K562 (cell line): ENCODE measurements around the gene KRTAP5-5. TPM values are rescaled to one million over a fixed set of nuclear protein-coding genes. Genes with fewer than 3 reads are reported as not detected.

Source experiments
- ATAC-seq: fragments of 200-7000 bp; cut with Tn5 transposase; 3 replicates; pipeline ENCODE4 v1.9.1; 2020; ENCODE audit warnings: moderate library complexity
- BruUV-seq: library from RNA; stranded (reverse); fragments of 400-500 nt; replicated peaks from 2 replicates; lab custom pipeline; 2021; lab: Mats Ljungman, UMichigan
- CTCF ChIA-PET: fragments of 300-600 bp; formaldehyde crosslinking; extraction: SDS; loops from one replicate; lab custom pipeline; 2021; ENCODE audit warnings: low intra/inter-chr PET ratio; lab: Yijun Ruan, JAX
- POLR2A ChIA-PET: fragments of 300-600, 350-650 bp; sonication (Branson Sonifier 250); formaldehyde crosslinking; extraction: SDS; loops from one replicate; lab custom pipeline; 2021; ENCODE audit warnings: antibody characterized with exemption, inconsistent platforms; lab: Yijun Ruan, JAX
- DNase-seq, 4 experiments: peaks; one replicate each; pipeline versions ENCODE4 v3.0.0 to v3.0.0-alpha.2; 2011 to 2018; ENCODE audit warnings: low spot score in 3 of 4, mixed read lengths in 3 of 4; ENCODE audit errors: extremely low read depth in 1 of 4
- FAIRE-seq: peaks from 2 replicates; lab custom pipeline; 2011; peaks lifted over from hg19 to GRCh38; lab: Jason Lieb, UNC
- H2AFZ ChIP-seq: 2 replicates; pipeline ENCODE4 v1.6.0; 2011; ENCODE audit warnings: low read depth, low read length, control low read depth, inconsistent platforms
- H3K27ac ChIP-seq: fragments of 200-600 bp; 3 replicates; pipeline ENCODE4 v1.8.0; 2011; ENCODE audit warnings: low read depth, mild to moderate bottlenecking, control low read depth, inconsistent platforms, low read length, moderate library complexity, mixed read lengths; ENCODE audit errors: extremely low read depth
- H3K27me3 ChIP-seq, 2 experiments: fragments of 300-600 bp in 1 of 2; 2 replicates in 1 of 2; 3 replicates in 1 of 2; pipeline versions ENCODE4 v1.6.0 to v1.8.0; 2011; ENCODE audit warnings: inconsistent platforms in 2 of 2, low read length in 2 of 2, mild to moderate bottlenecking in 1 of 2, mixed read lengths in 1 of 2, moderate library complexity in 1 of 2; ENCODE audit not compliant: control insufficient read depth in 2 of 2, insufficient read depth in 2 of 2
- H3K36me3 ChIP-seq: fragments of 300-600 bp; 3 replicates; pipeline ENCODE4 v1.8.0; 2011; ENCODE audit warnings: mild to moderate bottlenecking, low read length, inconsistent platforms; ENCODE audit not compliant: control insufficient read depth, insufficient read depth
- H3K4me1 ChIP-seq, 2 experiments: fragments of 200-600 bp in 1 of 2; replicated peaks in 1 of 2; 2 replicates in 1 of 2; 3 replicates in 1 of 2; pipeline versions ENCODE4 v1.5.1 to v1.8.0; 2011; ENCODE audit warnings: inconsistent platforms in 2 of 2, low read length in 2 of 2, mild to moderate bottlenecking in 1 of 2, mixed read lengths in 1 of 2, moderate library complexity in 1 of 2; ENCODE audit not compliant: control insufficient read depth in 2 of 2, insufficient read depth in 2 of 2
- H3K4me2 ChIP-seq: 2 replicates; pipeline ENCODE4 v1.6.1; 2011; ENCODE audit warnings: low read length, control low read depth, inconsistent platforms, mixed read lengths; ENCODE audit not compliant: insufficient read depth
- H3K4me3 ChIP-seq: fragments of 200-600 bp; sonication (generic), shearing (Covaris generic); 2 replicates; pipeline ENCODE4 v1.5.1; 2016; ENCODE audit warnings: control low read depth, inconsistent platforms
- H3K79me2 ChIP-seq: fragments of 200-600 bp; 3 replicates; pipeline ENCODE4 v1.8.0; 2011; ENCODE audit warnings: low read length, inconsistent platforms; ENCODE audit not compliant: control insufficient read depth, insufficient read depth
- H3K9ac ChIP-seq, 2 experiments: 2 replicates each; pipeline versions ENCODE4 v1.6.0 to v1.6.1; 2011; ENCODE audit warnings: low read depth in 2 of 2, low read length in 2 of 2, control low read depth in 1 of 2, inconsistent platforms in 1 of 2, mild to moderate bottlenecking in 1 of 2, mixed read lengths in 1 of 2; ENCODE audit not compliant: insufficient read depth in 1 of 2
- H3K9me1 ChIP-seq: one replicate; pipeline ENCODE4 v1.6.0; 2011; ENCODE audit warnings: inconsistent platforms, mild to moderate bottlenecking, low read length, moderate library complexity; ENCODE audit not compliant: control insufficient read depth, insufficient read depth
- H3K9me3 ChIP-seq: replicated peaks from 2 replicates; pipeline ENCODE4 v1.5.1; 2011; ENCODE audit warnings: low read depth, low read length, inconsistent platforms; ENCODE audit not compliant: control insufficient read depth, insufficient read depth
- H4K20me1 ChIP-seq: replicated peaks from 2 replicates; pipeline ENCODE4 v1.6.1; 2011; ENCODE audit warnings: low read length, inconsistent platforms, mixed read lengths; ENCODE audit not compliant: control insufficient read depth, insufficient read depth
- CGGBP1 ChIP-seq: fragments of 250-450 bp; sonication (Bioruptor Pico); IDR thresholded peaks from 2 replicates; pipeline ENCODE4 v1.9.0; 2021; ENCODE audit warnings: mild to moderate bottlenecking
- CREM ChIP-seq: IDR thresholded peaks from 2 replicates; pipeline ENCODE4 v1.6.1; 2014; ENCODE audit warnings: antibody characterized with exemption, low read depth
- E2F1 ChIP-seq: sonication (generic); formaldehyde crosslinking; IDR thresholded peaks from 2 replicates; pipeline ENCODE4 v1.8.1; 2023; ENCODE audit warnings: mild to moderate bottlenecking, missing genetic modification reagents, moderate library complexity
- E2F3 ChIP-seq: fragments of 250-450 bp; sonication (Bioruptor Pico); IDR thresholded peaks from 2 replicates; pipeline ENCODE4 v1.4.0; 2020; ENCODE audit warnings: mild to moderate bottlenecking
- EGR1 ChIP-seq: fragments of 450-650 bp; conservative IDR thresholded peaks from 2 replicates; pipeline ENCODE4 v1.6.1; 2017; ENCODE audit warnings: mild to moderate bottlenecking
- ESRRA ChIP-seq: fragments of 450-650 bp; IDR thresholded peaks from 2 replicates; pipeline ENCODE4 v1.6.1; 2014; ENCODE audit warnings: low read depth, mild to moderate bottlenecking, moderate library complexity, borderline replicate concordance
- HNRNPH1 ChIP-seq: fragments of 200-400 bp; formaldehyde crosslinking; optimal IDR thresholded peaks from 2 replicates; pipeline ENCODE3; 2017; ENCODE audit warnings: low read depth, mild to moderate bottlenecking, low read length, moderate library complexity
- MTA2 ChIP-seq: fragments of 450-650 bp; IDR thresholded peaks from 2 replicates; pipeline ENCODE4 v1.6.1; 2016; ENCODE audit warnings: low read depth
- NFE2L1 ChIP-seq: fragments of 450-650 bp; IDR thresholded peaks from 2 replicates; pipeline ENCODE4 v1.6.1; 2016; ENCODE audit warnings: missing genetic modification characterization, low read depth, mild to moderate bottlenecking, missing compliant biosample characterization, moderate library complexity, borderline replicate concordance
- NFYB ChIP-seq: IDR thresholded peaks from 2 replicates; pipeline ENCODE4 v1.6.1; 2011; ENCODE audit warnings: mild to moderate bottlenecking, moderate library complexity; ENCODE audit not compliant: insufficient read length; ENCODE audit errors: extremely low read depth
- PYGO2 ChIP-seq: fragments of 450-650 bp; IDR thresholded peaks from 2 replicates; pipeline ENCODE4 v1.6.1; 2016; ENCODE audit warnings: mild to moderate bottlenecking, missing genetic modification characterization, moderate library complexity, missing compliant biosample characterization
- STAT6 ChIP-seq: sonication (generic); formaldehyde crosslinking; IDR thresholded peaks from 2 replicates; pipeline ENCODE4 v1.8.1; 2023; ENCODE audit warnings: mild to moderate bottlenecking, missing genetic modification reagents
- TFAP4 ChIP-seq: sonication (generic); formaldehyde crosslinking; IDR thresholded peaks from 2 replicates; pipeline ENCODE4 v1.8.0; 2022; ENCODE audit warnings: missing genetic modification reagents, mild to moderate bottlenecking, moderate library complexity, borderline replicate concordance
- ZNF282 ChIP-seq: sonication (generic); formaldehyde crosslinking; IDR thresholded peaks from 2 replicates; pipeline ENCODE4 v1.8.1; 2023; ENCODE audit warnings: missing genetic modification reagents
- ZNF384 ChIP-seq: IDR thresholded peaks from 2 replicates; pipeline ENCODE4 v1.6.1; 2012; ENCODE audit warnings: low read depth, low read length, improper control_type of control experiment
- WGBS: fragments of 100-300 bp; shearing (Covaris generic); methylation state at CpG from one replicate; pipeline ENCODE4 v1.1.6; 2016; ENCODE audit warnings: low coverage, mixed read lengths; ENCODE audit not compliant: insufficient coverage; ENCODE audit errors: missing lambda C conversion rate; 5-methylcytosine and 5-hydroxymethylcytosine counted together
- in situ Hi-C: fragments of 300-500 bp; cut with MboI; formaldehyde crosslinking; loops from 4 replicates; pipeline ENCODE4 v1.15.0; 2018; ENCODE audit warnings: inconsistent platforms, mixed read lengths
- intact Hi-C: fragments of 100-400 bp; cut with micrococcal nuclease; formaldehyde crosslinking; loops from 2 replicates; pipeline ENCODE4 v1.14.2; 2022
- polyA plus RNA-seq, 8 experiments: library from polyadenylated mRNA; depleted of rRNA in 4 of 8; stranded (reverse) in 5 of 8; unstranded in 3 of 8; fragments of >200 nt; fragmentation: Nextera tagmentation in 2 of 8; fragmentation: Illumina TruSeq in 1 of 8; extraction: Ambion mirVana in 2 of 8; extraction: Trizol in 1 of 8; gene quantifications; 2 replicates each; pipeline versions ENCODE4 v1.2.1 to v1.2.3, GENCODE V29; 2011 to 2014; ENCODE audit warnings: inconsistent platforms in 1 of 8, missing spikeins in 1 of 8
- total RNA-seq, 7 experiments: library from RNA; depleted of rRNA in 6 of 7; stranded (reverse); fragments of >200 nt in 6 of 7; fragmentation: Illumina TruSeq in 2 of 7; extraction: Trizol in 2 of 7; gene quantifications; 2 replicates each; pipeline versions ENCODE4 v1.2.1 to v1.2.3, GENCODE V29; 2011 to 2021; ENCODE audit warnings: low replicate concordance in 1 of 7
- TF ChIP-seq, protein P1 (sequence below): fragments of 250-450 bp; sonication (Bioruptor Pico); IDR thresholded peaks from 2 replicates; pipeline ENCODE4 v1.8.0; 2021; ENCODE audit warnings: mild to moderate bottlenecking, moderate library complexity

The KRTAP5-5 gene
- total and polyA plus RNA-seq, 9 of the 15 experiments (the other 6 are each of a cell fraction or from before 2014, with no cell fraction given): not detected

DNA sequence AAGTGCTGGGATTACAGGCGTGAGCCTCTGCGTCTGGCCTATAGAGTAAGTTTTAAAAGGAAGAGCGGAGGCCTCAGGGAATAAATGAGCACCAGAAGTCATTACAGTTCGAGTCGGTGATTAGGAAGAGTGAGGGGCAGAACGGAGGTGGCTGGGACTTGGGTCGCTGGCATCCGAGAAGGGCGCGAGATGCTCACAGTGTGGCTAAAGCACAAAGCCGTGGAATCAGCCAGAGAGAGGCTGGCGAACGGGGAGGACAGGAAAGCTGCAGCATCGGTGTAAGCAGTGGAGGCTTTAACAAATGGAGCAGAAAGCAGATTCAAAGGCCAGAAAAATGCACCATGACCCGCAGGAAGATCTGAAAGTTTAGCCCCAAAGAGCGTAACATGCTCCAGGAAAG is 5.0 kb upstream of the KRTAP5-5 start (continued):
- no peak for TF ChIP-seq HNRNPH1
- TF ChIP-seq TFAP4 (CRISPR knock-in tag): no peak

DNA sequence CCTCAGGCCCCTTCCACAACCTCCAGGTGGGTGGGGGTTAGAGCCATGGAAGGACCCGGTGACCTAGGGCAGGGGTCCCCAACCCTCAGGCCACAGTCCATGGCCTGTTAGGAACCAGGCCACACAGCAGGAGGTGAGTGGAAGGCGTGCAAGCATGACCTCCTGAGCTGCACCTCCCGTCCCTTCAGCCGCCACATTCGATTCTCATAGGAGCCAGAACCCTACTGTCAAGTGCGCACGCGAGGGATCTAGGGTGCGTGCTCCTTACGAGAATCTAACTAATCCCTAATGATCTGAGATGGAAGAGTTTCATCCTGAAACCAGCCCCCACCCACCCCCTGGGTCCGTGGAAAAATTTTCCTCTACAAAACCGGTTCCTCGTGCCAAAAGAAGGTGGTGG is 4.0 kb upstream of the KRTAP5-5 start:
- 0% methylated on average over 13 of the region's 13 CpGs for WGBS
- no peak overlapping the region for H3K4me3 ChIP-seq
- H2AFZ ChIP-seq: no peak overlapping the region
- intact Hi-C loops: no loop called here
- CTCF ChIA-PET: no interaction called here
- H3K4me1 ChIP-seq: peaks cover 0 to 5% of the 10 kb centered on the region in 2 experiments; a peak in 1 of 5 replicates
- no peak overlapping the region for H3K27ac ChIP-seq
- ATAC-seq (no peak), FAIRE-seq (no peak), DNase-seq (no peak)
- no peak overlapping the region for H3K4me2 ChIP-seq
- no TSS peak for BruUV-seq
- peaks cover 25 to 64% of the 10 kb centered on the region in 2 experiments for H3K27me3 ChIP-seq
- peaks cover under 1% of the 10 kb centered on the region; the same call in 1 of the 2 replicates for H4K20me1 ChIP-seq
- no peaks in the 10 kb centered on the region for H3K79me2 ChIP-seq
- in situ Hi-C loops: loop anchor here (5.0 kb wide), 1 partner anchor 33 kb away; no protein-coding TSS in a partner anchor
- H3K9me3 ChIP-seq: no peaks in the 10 kb centered on the region
- H3K9ac ChIP-seq: no peak overlapping the region
- POLR2A ChIA-PET: no interaction called here
- H3K9me1 ChIP-seq: peaks cover 4% of the 10 kb centered on the region
- H3K36me3 ChIP-seq: no peaks in the 10 kb centered on the region
- TF ChIP-seq EGR1 (no peak), NFYB (no peak), MTA2 (no peak), E2F1 (CRISPR knock-in tag) (no peak), ZNF384 (no peak), NFE2L1 (tag) (no peak), ESRRA (no peak), ZNF282 (CRISPR knock-in tag) (no peak), E2F3 (CRISPR knock-in tag) (no peak), CGGBP1 (CRISPR knock-in tag) (no peak), CREM (no peak), PYGO2 (no peak), STAT6 (no peak)
- TF ChIP-seq, protein P1, sequence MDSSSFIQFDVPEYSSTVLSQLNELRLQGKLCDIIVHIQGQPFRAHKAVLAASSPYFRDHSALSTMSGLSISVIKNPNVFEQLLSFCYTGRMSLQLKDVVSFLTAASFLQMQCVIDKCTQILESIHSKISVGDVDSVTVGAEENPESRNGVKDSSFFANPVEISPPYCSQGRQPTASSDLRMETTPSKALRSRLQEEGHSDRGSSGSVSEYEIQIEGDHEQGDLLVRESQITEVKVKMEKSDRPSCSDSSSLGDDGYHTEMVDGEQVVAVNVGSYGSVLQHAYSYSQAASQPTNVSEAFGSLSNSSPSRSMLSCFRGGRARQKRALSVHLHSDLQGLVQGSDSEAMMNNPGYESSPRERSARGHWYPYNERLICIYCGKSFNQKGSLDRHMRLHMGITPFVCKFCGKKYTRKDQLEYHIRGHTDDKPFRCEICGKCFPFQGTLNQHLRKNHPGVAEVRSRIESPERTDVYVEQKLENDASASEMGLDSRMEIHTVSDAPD (CRISPR knock-in tag): no peak
